B cell (primary cell): Measurements from ENCODE around the gene DDIT4. TPM values are rescaled to one million over a fixed set of nuclear protein-coding genes. Genes with fewer than 3 reads are reported as not detected.

Source experiments
- ATAC-seq: fragments of 200-7000 bp; cut with Tn5 transposase; one replicate; pipeline ENCODE4 v1.10.0; 2021; ENCODE audit warnings: low read depth, mild to moderate bottlenecking, moderate number of reproducible peaks, moderate library complexity
- CTCF ChIA-PET: fragments of 350-600 bp; sonication (Branson Sonifier 250); formaldehyde crosslinking; loops from one replicate; lab custom pipeline; 2021; ENCODE audit warnings: antibody characterized with exemption, inconsistent platforms; lab: Charles Lee
- POLR2A ChIA-PET: fragments of 350-600 bp; sonication (Branson Sonifier 250); formaldehyde crosslinking; loops from one replicate; lab custom pipeline; 2021; ENCODE audit warnings: antibody characterized with exemption; lab: Charles Lee
- DNase-seq: peaks from one replicate; pipeline ENCODE4 v3.0.0; 2013
- H2AFZ ChIP-seq: 2 replicates; pipeline ENCODE4 v1.6.1; 2012; ENCODE audit warnings: mild to moderate bottlenecking, low read depth, low read length; ENCODE audit not compliant: insufficient read depth, poor library complexity, severe bottlenecking
- H3K27ac ChIP-seq, 2 donors: 1 replicate in 1 of 2; 2 replicates in 1 of 2; pipeline ENCODE4 v1.5.1; 2012 to 2013; ENCODE audit warnings: low read length in 2 of 2, mild to moderate bottlenecking in 2 of 2, moderate library complexity in 1 of 2
- H3K27me3 ChIP-seq, 4 experiments: fragments of 200-600 bp in 1 of 4; sonication (generic) in 1 of 4; replicated peaks in 1 of 4; 1 replicate in 2 of 4; 2 replicates in 2 of 4; pipeline versions ENCODE4 v1.6.1 to v1.7.0; 2013 to 2016; ENCODE audit warnings: low read length in 3 of 4, mild to moderate bottlenecking in 2 of 4, mixed read lengths in 1 of 4, moderate library complexity in 1 of 4; ENCODE audit not compliant: insufficient read depth in 4 of 4, control insufficient read depth in 3 of 4; ENCODE audit errors: control extremely low read depth in 1 of 4
- H3K36me3 ChIP-seq, 2 experiments: replicated peaks in 1 of 2; 1 replicate in 1 of 2; 2 replicates in 1 of 2; pipeline versions ENCODE4 v1.6.1 to v1.7.1; 2013; ENCODE audit warnings: low read length in 1 of 2; ENCODE audit not compliant: insufficient read depth in 2 of 2, control insufficient read depth in 1 of 2; ENCODE audit errors: control extremely low read depth in 1 of 2, extremely low read depth in 1 of 2
- H3K4me1 ChIP-seq, 2 donors: fragments of 200-600 bp in 1 of 2; sonication (generic) in 1 of 2; 1 replicate in 1 of 2; 2 replicates in 1 of 2; pipeline versions ENCODE4 v1.5.1 to v1.6.1; 2013 to 2017; ENCODE audit warnings: low read length in 2 of 2; ENCODE audit not compliant: control insufficient read depth in 2 of 2, insufficient read depth in 2 of 2
- H3K4me2 ChIP-seq: replicated peaks from 2 replicates; pipeline ENCODE3; 2012; ENCODE audit warnings: mild to moderate bottlenecking, low read depth, low read length; ENCODE audit not compliant: poor library complexity, severe bottlenecking
- H3K4me3 ChIP-seq, 5 experiments: fragments of 200-600 bp in 1 of 5; sonication (generic) in 1 of 5; 1 replicate in 3 of 5; 2 replicates in 2 of 5; pipeline versions ENCODE4 v1.5.1 to v1.7.0; 2011 to 2016; ENCODE audit warnings: low read length in 4 of 5, mild to moderate bottlenecking in 4 of 5, low read depth in 2 of 5, control low read depth in 1 of 5, moderate library complexity in 1 of 5; ENCODE audit not compliant: insufficient read depth in 1 of 5; ENCODE audit errors: control extremely low read depth in 1 of 5, extremely low read depth in 1 of 5
- H3K79me2 ChIP-seq: fragments of 200-600 bp; sonication (generic); one replicate; pipeline ENCODE4 v1.6.0; 2016; ENCODE audit warnings: low read length; ENCODE audit not compliant: control insufficient read depth, insufficient read depth
- H3K9ac ChIP-seq: fragments of 200-600 bp; sonication (generic); 2 replicates; pipeline ENCODE4 v1.6.1; 2017; ENCODE audit warnings: mild to moderate bottlenecking, low read length, moderate library complexity
- H3K9me3 ChIP-seq, 3 donors: one replicate each; pipeline versions ENCODE4 v1.6.1 to v1.7.1; 2013; ENCODE audit warnings: low read length in 2 of 3; ENCODE audit not compliant: control insufficient read depth in 2 of 3, insufficient read depth in 1 of 3; ENCODE audit errors: control extremely low read depth in 1 of 3
- H4K20me1 ChIP-seq: 2 replicates; pipeline ENCODE4 v1.6.0; 2012; ENCODE audit warnings: mild to moderate bottlenecking, low read length; ENCODE audit not compliant: insufficient read depth, control insufficient read depth, poor library complexity, severe bottlenecking
- H3K27ac Mint-ChIP-seq: one replicate; pipeline ENCODE4 v1.8.0; 2021; ENCODE audit warnings: mixed read lengths
- H3K27me3 Mint-ChIP-seq: one replicate; pipeline ENCODE4 v1.8.0; 2021; ENCODE audit warnings: mixed read lengths
- H3K4me1 Mint-ChIP-seq: one replicate; pipeline ENCODE4 v1.8.0; 2021; ENCODE audit warnings: mixed read lengths
- H3K4me3 Mint-ChIP-seq: one replicate; pipeline ENCODE4 v1.8.0; 2021; ENCODE audit warnings: mixed read lengths
- H3K9me3 Mint-ChIP-seq: one replicate; pipeline ENCODE4 v1.8.0; 2022; ENCODE audit warnings: mixed read lengths; ENCODE audit not compliant: insufficient read depth
- CTCF ChIP-seq: fragments of 200-600 bp; IDR thresholded peaks from one replicate; pipeline ENCODE4 v1.8.0; 2022; ENCODE audit warnings: antibody characterized with exemption, mild to moderate bottlenecking
- EZH2 ChIP-seq: IDR thresholded peaks from 2 replicates; pipeline ENCODE4 v1.6.1; 2012; ENCODE audit warnings: borderline replicate concordance, low read depth, mild to moderate bottlenecking, moderate library complexity, low read length; ENCODE audit not compliant: insufficient read depth, poor library complexity, severe bottlenecking
- WGBS: methylation state at CpG from one replicate; pipeline ENCODE4 v1.1.5; 2013; ENCODE audit warnings: missing lambda C conversion rate; ENCODE audit not compliant: insufficient coverage; 5-methylcytosine and 5-hydroxymethylcytosine counted together
- intact Hi-C: fragments of 100-400 bp; cut with micrococcal nuclease; formaldehyde crosslinking; loops from one replicate; pipeline ENCODE4 v1.10.0; 2022
- polyA plus RNA-seq: library from polyadenylated mRNA; depleted of rRNA; stranded (reverse); fragments of >200 nt; gene quantifications from 2 replicates; pipeline ENCODE4 v1.2.3, GENCODE V29; 2012
- total RNA-seq, 2 donors: library from RNA; stranded (reverse); fragments of 120-200 nt in 1 of 2; gene quantifications; 1 replicate in 1 of 2; 2 replicates in 1 of 2; pipeline versions ENCODE4 v1.2.3 to v1.2.4, GENCODE V29; 2013 to 2022

DDIT4 gene
- total and polyA plus RNA-seq, 2 donors (not counting 1 experiment from before 2014, with no cell fraction given), result 102 to 110 TPM

- Histone ChIP-seq H3K9ac (peak overlapping the region; percentile 80), H3K9me3 (no peaks in the 10 kb centered on the region), H3K27me3 (no peaks in the 10 kb centered on the region), H3K4me3 (peak overlapping the region; percentile 51 to 80 (median 73)), H3K27ac (peak overlapping the region; percentile 47 to 67), H4K20me1 (no peaks in the 10 kb centered on the region), H3K36me3 (no peaks in the 10 kb centered on the region), H3K4me2 (peak overlapping the region; percentile 93), H2AFZ (peak overlapping the region; percentile 69), H3K4me1 (peaks cover 44 to 64% of the 10 kb centered on the region in 2 donors), H3K79me2 (peaks cover 3% of the 10 kb centered on the region)
- WGBS, result under 1% methylated on average over 16 of the region's 30 CpGs
- Mint-ChIP-seq H3K4me1 (peaks cover 51% of the 10 kb centered on the region), H3K27me3 (no peaks in the 10 kb centered on the region), H3K4me3 (peak overlapping the region; percentile 94), H3K9me3 (no peaks in the 10 kb centered on the region), H3K27ac (peak overlapping the region; percentile 89)
- TF ChIP-seq EZH2 (no peak), CTCF (no peak)
- ChIA-PET CTCF (interaction anchor here (0.9 to 8.3 kb wide), 12 partner anchors 9 to 135 kb away, joined by 3 to 48 read pairs (median 6); partner anchors contain the start of gene DDIT4), POLR2A (interaction anchor here (0.6 to 3.8 kb wide), 12 partner anchors 9 to 74 kb away, joined by 3 to 41 read pairs (median 4); partner anchors contain the start of genes ANAPC16, ASCC1 and DDIT4)
- ATAC-seq, result peak; percentile 28
- intact Hi-C loops, result loop anchor here (1.0 to 5.0 kb wide), 5 partner anchors 12 to 174 kb away; partner anchors contain the start of genes ANAPC16, ASCC1, DDIT4 and SPOCK2
- DNase-seq, result peak; percentile 65
Observed at GRCh38 chr10:72260976-72261783, 12.5 kb upstream of the DDIT4 start.
